HCT116 (cell line): Measurements from ENCODE around the gene FAM216B.

Source experiments
- ATF3 ChIP-seq: IDR thresholded peaks from 2 replicates; pipeline ENCODE4 v1.6.1; 2012
- CTCF ChIP-seq, 3 experiments: fragments of 200-600 bp in 1 of 3; sonication (generic) in 1 of 3; IDR thresholded peaks in 2 of 3; conservative IDR thresholded peaks in 1 of 3; 2 replicates each; pipeline ENCODE4 v1.5.1; 2012 to 2017; ENCODE audit warnings: low read depth in 2 of 3, low read length in 2 of 3, antibody characterized with exemption in 1 of 3, borderline replicate concordance in 1 of 3, control low read depth in 1 of 3, mild to moderate bottlenecking in 1 of 3, mixed read lengths in 1 of 3, mixed run types in 1 of 3, moderate library complexity in 1 of 3; ENCODE audit not compliant: insufficient read depth in 1 of 3
- EZH2 ChIP-seq: fragments of 200-600 bp; sonication (generic); IDR thresholded peaks from 2 replicates; pipeline ENCODE4 v1.6.1; 2017; ENCODE audit warnings: antibody characterized with exemption, mixed run types
- EZH2phosphoT487 ChIP-seq: fragments of 200-600 bp; IDR thresholded peaks from 2 replicates; pipeline ENCODE4 v1.6.1; 2018; ENCODE audit warnings: antibody characterized with exemption, borderline replicate concordance
- JUND ChIP-seq: IDR thresholded peaks from 2 replicates; pipeline ENCODE4 v1.6.1; 2012
- MAX ChIP-seq: IDR thresholded peaks from 2 replicates; pipeline ENCODE4 v1.6.1; 2012
- POLR2A ChIP-seq: IDR thresholded peaks from 2 replicates; pipeline ENCODE4 v1.7.0; 2011; ENCODE audit warnings: borderline replicate concordance; ENCODE audit not compliant: insufficient read depth, insufficient read length; ENCODE audit errors: extremely low read depth
- POLR2AphosphoS5 ChIP-seq: IDR thresholded peaks from 2 replicates; pipeline ENCODE4 v1.6.1; 2011; ENCODE audit warnings: mild to moderate bottlenecking, low read depth, low read length, moderate library complexity
- RAD21 ChIP-seq: IDR thresholded peaks from 2 replicates; pipeline ENCODE4 v1.6.1; 2012; ENCODE audit warnings: low read depth, mild to moderate bottlenecking
- SP1 ChIP-seq: IDR thresholded peaks from 2 replicates; pipeline ENCODE4 v1.6.1; 2012; ENCODE audit warnings: low read depth
- SRF ChIP-seq: IDR thresholded peaks from 2 replicates; pipeline ENCODE4 v1.6.1; 2012; ENCODE audit warnings: low read depth
- YY1 ChIP-seq: IDR thresholded peaks from 2 replicates; pipeline ENCODE4 v1.6.1; 2011; ENCODE audit warnings: low read length, low read depth, moderate library complexity, mild to moderate bottlenecking; ENCODE audit not compliant: insufficient replicate concordance; ENCODE audit errors: extremely low read depth
- ZNF274 ChIP-seq: fragments of 200-500 bp; sonication (Bioruptor generic); IDR thresholded peaks from 2 replicates; pipeline ENCODE4 v1.6.1; 2014; ENCODE audit warnings: mild to moderate bottlenecking, low read depth, low read length, inconsistent platforms

- TF ChIP-seq CTCF (IDR thresholded peaks at IDR 0.05 in 2 of 3, conservative IDR thresholded peaks at IDR 0.05 in 1 of 3; ENCODE audit: borderline replicate concordance in 1 of 3, insufficient read depth in 1 of 3, low read depth in 2 of 3, low read length in 2 of 3) (no peak), POLR2AphosphoS5 (no peak), SP1 (no peak), ATF3 (no peak), ZNF274 (no peak), EZH2 (no peak), MAX (no peak), JUND (no peak), SRF (no peak), YY1 (no peak), EZH2phosphoT487 (no peak), POLR2A (no peak), RAD21 (no peak)
These were observed 34.3 kb downstream of the FAM216B start for GRCh38 chr13:42815681-42816080.
